Retinal pigment epithelial cell (primary cell): ENCODE data around the gene SHLD1.

Source experiments
- DNase-seq: peaks from one replicate; pipeline ENCODE4 v3.0.0-alpha.2; 2010; ENCODE audit warnings: low read depth
- H3K4me3 ChIP-seq: 2 replicates; pipeline ENCODE4 v1.5.1; 2011; ENCODE audit warnings: mild to moderate bottlenecking, low read length, control low read depth, moderate library complexity
- CTCF ChIP-seq: conservative IDR thresholded peaks from 2 replicates; pipeline ENCODE4 v1.5.1; 2011; ENCODE audit warnings: low read depth, low read length, control low read depth, inconsistent platforms

SHLD1 gene

GRCh38 chr20:5727018-5727515, 23.1 kb upstream of the SHLD1 start:
- H3K4me3 ChIP-seq: no peak overlapping the region
- TF ChIP-seq CTCF: no peak
- no peak for DNase-seq

- no peak for DNase-seq
- TF ChIP-seq CTCF: no peak
- H3K4me3 ChIP-seq: no peak overlapping the region
Observed at GRCh38 chr20:5729348-5729747, 20.9 kb upstream of the SHLD1 start.

GRCh38 chr20:5730131-5730530, 20.1 kb upstream of the SHLD1 start:
- TF ChIP-seq CTCF: no peak
- no peak for DNase-seq
- no peak overlapping the region for H3K4me3 ChIP-seq

GRCh38 chr20:5731753-5732366, 18.3 kb upstream of the SHLD1 start:
- H3K4me3 ChIP-seq: no peak overlapping the region
- no peak for DNase-seq
- no peak for TF ChIP-seq CTCF

GRCh38 chr20:5734602-5735001, 15.6 kb upstream of the SHLD1 start:
- no peak for TF ChIP-seq CTCF

GRCh38 chr20:5735845-5736510, 14.2 kb upstream of the SHLD1 start:
- no peak for DNase-seq
- H3K4me3 ChIP-seq: no peak overlapping the region
- TF ChIP-seq CTCF: no peak

More at GRCh38 chr20:5734602-5735001, 15.6 kb upstream of the SHLD1 start:
- no peak for DNase-seq
- no peak overlapping the region for H3K4me3 ChIP-seq

- no peak for DNase-seq
- no peak overlapping the region for H3K4me3 ChIP-seq
- TF ChIP-seq CTCF: no peak
Observed at GRCh38 chr20:5737619-5737953, 12.6 kb upstream of the SHLD1 start.
